ENCODE data around the gene PYCR2. TPM values are rescaled to one million over a fixed set of nuclear protein-coding genes. Genes with fewer than 3 reads are reported as not detected.
"Not testable (repeated sequence)": the region's sequence is repeated elsewhere in the genome, so short reads cannot be mapped to it uniquely, and the experiment has no call there.

The PYCR2 gene
- total RNA-seq (ENCODE audit: low replicate concordance) = 13.9 and 34.3 TPM in 2 replicates

- peak within 1 kb of the TSS; percentile 93 for H3K4me3 ChIP-seq (ENCODE audit: low read depth, low read length)
- TF ChIP-seq CTCF (IDR thresholded peaks at IDR 0.05; ENCODE audit: insufficient read depth, low read length) = no peak
- DNase-seq (ENCODE audit: low read depth) = peak; percentile 95
Measured at GRCh38 chr1:225923692-225924555, at the start of gene PYCR2. PYCR2 (minus strand) TSS chr1:225924250; CDS start chr1:225924110, 140 bp downstream.

DNA sequence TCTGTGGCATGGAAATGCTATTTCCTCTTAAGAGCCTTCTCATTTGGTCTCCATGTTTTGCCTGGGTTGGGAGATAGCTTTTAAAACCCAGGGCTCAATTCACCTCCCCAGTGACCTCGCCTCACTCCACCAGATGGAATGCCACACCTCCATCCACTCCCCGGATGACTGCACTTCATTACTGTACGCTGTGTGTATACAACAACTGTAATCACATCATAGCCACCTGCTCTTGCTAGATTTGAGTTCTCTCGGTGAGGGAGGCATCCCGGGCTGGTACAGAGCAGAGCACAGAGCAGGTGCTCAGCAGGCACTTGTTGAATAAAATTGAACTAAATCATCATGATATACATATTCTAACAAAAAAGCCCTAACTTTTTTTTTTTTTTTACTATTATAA lies 49.1 kb upstream of the PYCR2 start:
- DNase-seq (ENCODE audit: low read depth) = no peak
- no peak for TF ChIP-seq CTCF (IDR thresholded peaks at IDR 0.05; ENCODE audit: insufficient read depth, low read length)
- no peak overlapping the region for H3K4me3 ChIP-seq (ENCODE audit: low read depth, low read length)

- TF ChIP-seq CTCF (IDR thresholded peaks at IDR 0.05; ENCODE audit: insufficient read depth, low read length) = no peak
- no peak overlapping the region for H3K4me3 ChIP-seq (ENCODE audit: low read depth, low read length)
- no peak for DNase-seq (ENCODE audit: low read depth)
Measured at GRCh38 chr1:225972344-225973152, 48.5 kb upstream of the PYCR2 start.

DNA sequence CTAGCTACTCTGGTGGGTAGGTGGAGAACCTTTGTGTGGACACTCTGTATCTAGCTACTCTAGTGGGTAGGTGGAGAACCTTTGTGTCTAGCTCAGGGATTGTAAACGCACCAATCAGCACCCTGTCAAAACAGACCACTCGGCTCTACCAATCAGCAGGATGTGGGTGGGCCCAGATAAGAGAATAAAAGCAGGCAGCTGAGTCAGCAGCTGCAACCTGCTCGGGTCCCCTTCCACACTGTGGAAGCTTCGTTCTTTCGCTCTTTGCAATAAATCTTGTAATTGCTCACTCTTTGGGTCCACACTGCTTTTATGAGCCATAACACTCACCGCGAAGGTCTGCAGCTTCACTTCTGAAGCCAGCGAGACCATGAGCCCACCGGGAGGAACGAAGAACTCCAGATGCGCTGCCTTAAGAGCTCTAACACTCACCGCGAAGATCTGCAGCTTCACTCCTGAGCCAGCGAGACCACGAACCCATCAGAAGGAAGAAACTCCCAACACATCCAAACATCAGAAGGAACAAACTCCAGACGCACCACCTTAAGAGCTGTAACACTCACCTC lies 46.6 kb upstream of the PYCR2 start:
- DNase-seq (ENCODE audit: low read depth); H3K4me3 ChIP-seq (ENCODE audit: low read depth, low read length): not testable (repeated sequence)

DNA sequence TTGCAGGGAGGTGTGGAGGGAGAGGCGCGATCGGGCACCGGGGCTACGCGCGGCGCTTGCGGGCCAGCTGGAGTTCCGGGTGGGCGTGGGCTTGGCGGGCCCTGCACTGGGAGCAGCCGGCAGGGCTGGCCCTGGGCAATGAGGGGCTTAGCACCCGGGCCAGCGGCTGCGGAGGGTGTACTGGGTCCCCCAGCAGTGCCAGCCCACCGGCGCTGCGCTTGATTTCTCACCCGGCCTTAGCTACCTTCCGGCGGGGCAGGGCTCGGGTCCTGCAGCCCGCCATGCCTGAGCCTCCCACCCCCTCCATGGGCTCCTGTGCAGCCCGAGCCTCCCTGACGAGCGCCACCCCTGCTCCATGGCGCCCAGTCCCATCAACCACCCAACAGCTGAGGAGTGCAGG lies 45.7 kb upstream of the PYCR2 start:
- DNase-seq (ENCODE audit: low read depth); H3K4me3 ChIP-seq (ENCODE audit: low read depth, low read length): not testable (repeated sequence)

- DNase-seq (ENCODE audit: low read depth) = no peak
- TF ChIP-seq CTCF (IDR thresholded peaks at IDR 0.05; ENCODE audit: insufficient read depth, low read length) = no peak
- no peak overlapping the region for H3K4me3 ChIP-seq (ENCODE audit: low read depth, low read length)
Measured at GRCh38 chr1:225965231-225965630, 41.2 kb upstream of the PYCR2 start.

DNA sequence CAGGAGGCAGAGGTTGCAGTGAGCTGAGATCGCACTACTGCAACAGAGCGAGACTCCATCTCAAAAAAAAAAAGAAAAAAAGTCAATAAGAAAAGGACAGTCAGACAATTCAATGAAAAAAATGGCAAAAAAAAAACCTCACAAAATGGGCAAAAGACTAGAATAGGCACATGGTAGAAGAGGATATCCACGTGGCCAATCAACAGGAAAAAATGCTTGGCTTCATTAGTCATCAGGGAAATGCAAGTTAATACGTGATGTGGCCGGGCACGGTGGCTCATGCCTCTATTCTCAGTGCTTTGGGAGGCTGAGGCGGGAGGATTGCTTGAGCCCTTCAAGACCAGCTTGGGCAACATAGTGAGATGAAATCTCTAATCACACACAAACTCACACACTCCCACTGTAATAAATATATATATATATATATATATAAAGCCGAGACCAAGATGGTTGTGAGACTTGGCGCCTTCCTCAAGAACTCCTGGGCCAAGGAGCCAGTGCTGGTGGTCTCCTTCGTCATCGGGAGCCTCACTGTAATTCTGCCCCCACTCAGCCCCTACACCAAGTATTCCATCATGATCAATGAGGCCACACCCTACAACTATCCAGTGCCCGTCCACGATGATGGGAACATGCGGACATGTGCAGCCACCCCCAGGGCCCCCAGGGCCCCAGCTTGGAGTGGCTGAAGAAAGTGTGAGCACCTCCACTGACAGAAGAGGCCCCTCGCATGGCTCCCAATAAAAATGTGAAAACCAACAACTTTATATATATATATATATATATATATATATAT lies 39.9 kb upstream of the PYCR2 start:
- no peak for DNase-seq (ENCODE audit: low read depth)

More for the DNA sequence above, 39.9 kb upstream of the PYCR2 start:
- no peak for TF ChIP-seq CTCF (IDR thresholded peaks at IDR 0.05; ENCODE audit: insufficient read depth, low read length)
- no peak overlapping the region for H3K4me3 ChIP-seq (ENCODE audit: low read depth, low read length)

All from fibroblast of the aortic adventitia (primary cell).